ENCODE results near the gene C1S.

Gene C1S

GRCh38 chr12:7116916-7117315 is 56.4 kb downstream of the C1S start:
- H3K4me3 ChIP-seq (ENCODE audit: low read depth in 1 of 5, low read length in 5 of 5), result no peak overlapping the region
- H3K9me3 ChIP-seq (ENCODE audit: control insufficient read depth in 5 of 5, low read length in 5 of 5), result no peaks in the 10 kb centered on the region
- peaks cover 2 to 8% (median 3%) of the 10 kb centered on the region in 5 donors for H3K4me1 ChIP-seq (ENCODE audit: control insufficient read depth in 5 of 5, insufficient read depth in 5 of 5, low read length in 5 of 5)
- H3K27ac ChIP-seq (ENCODE audit: low read depth, low read length), result no peak overlapping the region
- H3K36me3 ChIP-seq (ENCODE audit: control insufficient read depth in 5 of 5, insufficient read depth in 5 of 5, low read length in 5 of 5), result peaks cover 0 to 7% (median 0%) of the 10 kb centered on the region in 5 donors
- H3K27me3 ChIP-seq (ENCODE audit: control insufficient read depth in 5 of 5, insufficient read depth in 4 of 5, low read length in 5 of 5), result peaks cover 0 to 2% (median 0%) of the 10 kb centered on the region in 5 donors
- H3K9ac ChIP-seq (ENCODE audit: low read length in 5 of 5), result no peak overlapping the region

- no peak overlapping the region for H3K9ac ChIP-seq (ENCODE audit: low read length in 5 of 5)
- H3K9me3 ChIP-seq (ENCODE audit: control insufficient read depth in 5 of 5, low read length in 5 of 5), result no peaks in the 10 kb centered on the region
- peaks cover 0 to 12% (median 9%) of the 10 kb centered on the region in 5 donors for H3K4me1 ChIP-seq (ENCODE audit: control insufficient read depth in 5 of 5, insufficient read depth in 5 of 5, low read length in 5 of 5)
- H3K27ac ChIP-seq (ENCODE audit: low read depth, low read length), result no peak overlapping the region
- H3K4me3 ChIP-seq (ENCODE audit: low read depth in 1 of 5, low read length in 5 of 5), result no peak overlapping the region
- H3K36me3 ChIP-seq (ENCODE audit: control insufficient read depth in 5 of 5, insufficient read depth in 5 of 5, low read length in 5 of 5), result peaks cover 0 to 7% (median 0%) of the 10 kb centered on the region in 5 donors
- H3K27me3 ChIP-seq (ENCODE audit: control insufficient read depth in 5 of 5, insufficient read depth in 4 of 5, low read length in 5 of 5), result peaks cover 0 to 2% (median 0%) of the 10 kb centered on the region in 5 donors
Measured at GRCh38 chr12:7117670-7118069, 57.2 kb downstream of the C1S start.

- no peaks in the 10 kb centered on the region for H3K9me3 ChIP-seq (ENCODE audit: control insufficient read depth in 5 of 5, low read length in 5 of 5)
- peaks cover 0 to 7% (median 0%) of the 10 kb centered on the region in 5 donors for H3K36me3 ChIP-seq (ENCODE audit: control insufficient read depth in 5 of 5, insufficient read depth in 5 of 5, low read length in 5 of 5)
- H3K27me3 ChIP-seq (ENCODE audit: control insufficient read depth in 5 of 5, insufficient read depth in 4 of 5, low read length in 5 of 5), result peaks cover 0 to 2% (median 0%) of the 10 kb centered on the region in 5 donors
- peaks cover 0 to 19% (median 14%) of the 10 kb centered on the region in 5 donors for H3K4me1 ChIP-seq (ENCODE audit: control insufficient read depth in 5 of 5, insufficient read depth in 5 of 5, low read length in 5 of 5)
- H3K27ac ChIP-seq (ENCODE audit: low read depth, low read length), result no peak overlapping the region
- no peak overlapping the region for H3K4me3 ChIP-seq (ENCODE audit: low read depth in 1 of 5, low read length in 5 of 5)
- H3K9ac ChIP-seq (ENCODE audit: low read length in 5 of 5), result no peak overlapping the region
Measured at GRCh38 chr12:7118881-7119280, 58.4 kb downstream of the C1S start.

GRCh38 chr12:7120166-7120565 is 59.6 kb downstream of the C1S start:
- H3K27me3 ChIP-seq (ENCODE audit: control insufficient read depth in 5 of 5, insufficient read depth in 4 of 5, low read length in 5 of 5), result peaks cover 0 to 4% (median 0%) of the 10 kb centered on the region in 5 donors
- H3K4me1 ChIP-seq (ENCODE audit: control insufficient read depth in 5 of 5, insufficient read depth in 5 of 5, low read length in 5 of 5), result peaks cover 0 to 22% (median 14%) of the 10 kb centered on the region in 5 donors
- no peak overlapping the region for H3K4me3 ChIP-seq (ENCODE audit: low read depth in 1 of 5, low read length in 5 of 5)
- no peaks in the 10 kb centered on the region for H3K9me3 ChIP-seq (ENCODE audit: control insufficient read depth in 5 of 5, low read length in 5 of 5)
- no peak overlapping the region for H3K9ac ChIP-seq (ENCODE audit: low read length in 5 of 5)
- peaks cover 0 to 7% (median 0%) of the 10 kb centered on the region in 5 donors for H3K36me3 ChIP-seq (ENCODE audit: control insufficient read depth in 5 of 5, insufficient read depth in 5 of 5, low read length in 5 of 5)
- H3K27ac ChIP-seq (ENCODE audit: low read depth, low read length), result no peak overlapping the region

Measured in subcutaneous abdominal adipose tissue (tissue), 5 donors.